GM18867 (cell line): ENCODE data around the gene YJU2.
"Not testable (repeated sequence)": the region's sequence is repeated elsewhere in the genome, so short reads cannot be mapped to it uniquely, and the experiment has no call there.

Experiments used
- ATAC-seq: cut with Tn5 transposase; IDR thresholded peaks from one replicate; pipeline ENCODE4 v1.9.1; 2021; ENCODE audit warnings: mild to moderate bottlenecking, moderate library complexity; ENCODE audit not compliant: unreplicated experiment

The YJU2 gene

GRCh38 chr19:4246767-4247593 is at the start of gene YJU2:
Gene YJU2, plus strand, starts transcription at chr19:4247080. Its CDS starts 67 bp downstream, at chr19:4247147.
- ATAC-seq = peak; percentile 81

- no peak for ATAC-seq
These were observed 49.7 kb upstream of the YJU2 start for GRCh38 chr19:4197228-4197624.

- ATAC-seq = no peak
These were observed 49.0 kb upstream of the YJU2 start for GRCh38 chr19:4197625-4198466.

GRCh38 chr19:4198467-4199126 is 48.3 kb upstream of the YJU2 start:
- ATAC-seq = no peak

GRCh38 chr19:4199699-4200293 is 47.1 kb upstream of the YJU2 start:
- ATAC-seq = no peak

- no peak for ATAC-seq
These were observed 45.8 kb upstream of the YJU2 start for GRCh38 chr19:4200940-4201542.

GRCh38 chr19:4201798-4202197 is 45.1 kb upstream of the YJU2 start:
- ATAC-seq = no peak

GRCh38 chr19:4206818-4207484 is 39.9 kb upstream of the YJU2 start:
- no peak for ATAC-seq

GRCh38 chr19:4208385-4209094 is 38.3 kb upstream of the YJU2 start:
- ATAC-seq = no peak

- ATAC-seq = no peak
These were observed 36.6 kb upstream of the YJU2 start for GRCh38 chr19:4210166-4210731.

GRCh38 chr19:4213116-4213515 is 33.8 kb upstream of the YJU2 start:
- no peak for ATAC-seq

GRCh38 chr19:4215807-4216206 is 31.1 kb upstream of the YJU2 start:
- no peak for ATAC-seq

- no peak for ATAC-seq
These were observed 30.0 kb upstream of the YJU2 start for GRCh38 chr19:4216846-4217245.

GRCh38 chr19:4217429-4218264 is 29.2 kb upstream of the YJU2 start:
- ATAC-seq = no peak

- not testable (repeated sequence) for ATAC-seq
These were observed 28.4 kb upstream of the YJU2 start for GRCh38 chr19:4218523-4218922.

- no peak for ATAC-seq
These were observed 26.7 kb upstream of the YJU2 start for GRCh38 chr19:4220188-4220587.

GRCh38 chr19:4224470-4224869 is 22.4 kb upstream of the YJU2 start:
- ATAC-seq = no peak

GRCh38 chr19:4225885-4226284 is 21.0 kb upstream of the YJU2 start:
- ATAC-seq = no peak
